T-helper 1 cell treated with Interleukin-12 subunit alpha and Interleukin-12 subunit beta and Interleukin-4 antibody, amounts not matched to agents 30 ng/mL and 1 ng/mL, for 36 hours (primary cell): ENCODE measurements around the gene GIT1. TPM values are rescaled to one million over a fixed set of nuclear protein-coding genes. Genes with fewer than 3 reads are reported as not detected.

Experiments used
- intact Hi-C: fragments of 100-400 bp; cut with micrococcal nuclease; formaldehyde crosslinking; loops from one replicate; pipeline ENCODE4 v1.15.1; 2024
- total RNA-seq: library from RNA; stranded (reverse); gene quantifications from 2 replicates; pipeline ENCODE4 v1.2.3, GENCODE V29; 2022

Gene GIT1
- total RNA-seq, 1 donor from 2014 or later: 61.3 TPM

GRCh38 chr17:29595107-29595942 is 5.9 kb upstream of the GIT1 start:
- intact Hi-C loops: no loop called here

GRCh38 chr17:29594519-29595090 is 5.2 kb upstream of the GIT1 start:
- intact Hi-C loops: no loop called here

GRCh38 chr17:29593591-29594518 is 4.4 kb upstream of the GIT1 start:
- intact Hi-C loops: loop anchor here (1.0 kb wide), 1 partner anchor 167 kb away; no protein-coding TSS in a partner anchor

- intact Hi-C loops: loop anchor here (1.0 kb wide), 1 partner anchor 168 kb away; no protein-coding TSS in a partner anchor
Observed at GRCh38 chr17:29592850-29593551, 3.6 kb upstream of the GIT1 start, which contains the start of gene ANKRD13B. ANKRD13B (plus strand) TSS chr17:29593132; CDS start chr17:29593622, 490 bp downstream.

GRCh38 chr17:29591737-29592608 is 2.5 kb upstream of the GIT1 start:
- intact Hi-C loops: no loop called here

- intact Hi-C loops: no loop called here
Observed at GRCh38 chr17:29591146-29591736, 1.8 kb upstream of the GIT1 start.

- intact Hi-C loops: no loop called here
Observed at GRCh38 chr17:29590411-29591145, 1.1 kb upstream of the GIT1 start.

- intact Hi-C loops: loop anchor here (1.0 to 10.0 kb wide), 6 partner anchors 8 to 526 kb away; partner anchors contain the start of genes NSRP1, SSH2 and TP53I13
Observed at GRCh38 chr17:29588562-29589411, 661 bp downstream of the GIT1 start.

GRCh38 chr17:29588017-29588561 is 1.4 kb downstream of the GIT1 start:
- intact Hi-C loops: loop anchor here (2.0 to 10.0 kb wide), 2 partner anchors 343 to 527 kb away; partner anchors contain the start of genes NSRP1 and SSH2

- intact Hi-C loops: loop anchor here (10.0 kb wide), 1 partner anchor 527 kb away; the partner anchor contains the start of gene NSRP1
Observed at GRCh38 chr17:29587591-29587990, 1.9 kb downstream of the GIT1 start.

- intact Hi-C loops: loop anchor here (10.0 kb wide), 1 partner anchor 528 kb away; the partner anchor contains the start of gene NSRP1
Observed at GRCh38 chr17:29586676-29587469, 2.6 kb downstream of the GIT1 start.

- intact Hi-C loops: loop anchor here (1.0 to 10.0 kb wide), 2 partner anchors 194 to 530 kb away; partner anchors contain the start of gene NSRP1
Observed at GRCh38 chr17:29585080-29585751, 4.2 kb downstream of the GIT1 start.

- intact Hi-C loops: loop anchor here (1.0 to 10.0 kb wide), 2 partner anchors 195 to 530 kb away; partner anchors contain the start of gene NSRP1
Observed at GRCh38 chr17:29584452-29585079, 4.9 kb downstream of the GIT1 start.

GRCh38 chr17:29583324-29584248 is 5.9 kb downstream of the GIT1 start:
- intact Hi-C loops: loop anchor here (10.0 kb wide), 1 partner anchor 531 kb away; the partner anchor contains the start of gene NSRP1
